GM18517 (cell line): ENCODE measurements around the gene CREB3L1.
A peak's percentile ranks its signal among the peaks of the same experiment; 100 is the strongest.

ENCODE experiments used
- ATAC-seq: cut with Tn5 transposase; IDR thresholded peaks from one replicate; pipeline ENCODE4 v1.9.1; 2021; ENCODE audit warnings: mild to moderate bottlenecking, moderate library complexity; ENCODE audit not compliant: unreplicated experiment

CREB3L1 gene

DNA sequence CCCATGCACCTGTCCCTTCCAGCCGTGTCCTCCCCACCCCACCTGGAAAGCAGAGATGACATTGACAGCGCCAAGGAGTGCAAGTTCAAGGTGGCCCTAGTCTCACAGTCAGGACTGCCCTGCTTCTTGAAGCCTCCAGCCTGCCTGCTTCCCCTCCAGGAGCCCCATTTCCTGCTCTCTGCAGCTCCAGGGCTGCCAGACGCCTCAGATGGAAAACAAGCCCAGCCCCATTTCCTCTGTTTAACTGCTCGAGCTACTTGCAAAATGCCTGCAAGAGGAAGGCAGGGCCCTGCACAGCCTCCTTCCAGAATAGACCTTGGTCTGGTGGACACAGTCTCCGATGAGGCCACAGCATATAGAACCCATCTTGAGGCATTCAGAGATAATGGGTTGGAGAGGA lies 64.8 kb downstream of the CREB3L1 start:
- ATAC-seq = no peak

DNA sequence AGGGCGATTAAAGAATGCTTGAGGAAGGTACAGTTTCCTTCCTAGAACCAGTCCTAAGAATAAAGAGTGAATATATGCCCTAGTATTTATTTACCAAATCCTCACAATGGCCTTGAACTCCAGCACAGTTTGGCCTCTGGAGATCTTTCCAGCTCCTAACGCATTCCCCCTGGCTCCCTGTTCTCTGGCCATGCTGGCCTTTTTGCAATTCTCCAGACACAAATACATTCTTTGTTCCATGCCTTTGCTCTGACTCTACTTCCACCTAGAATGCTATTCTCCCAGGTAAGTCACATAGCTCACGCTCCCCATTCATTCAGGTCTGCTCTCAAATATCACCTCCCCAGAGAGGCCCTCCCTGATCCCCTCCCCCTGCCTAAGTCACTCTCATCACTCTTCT lies 66.1 kb downstream of the CREB3L1 start:
- no peak for ATAC-seq

DNA sequence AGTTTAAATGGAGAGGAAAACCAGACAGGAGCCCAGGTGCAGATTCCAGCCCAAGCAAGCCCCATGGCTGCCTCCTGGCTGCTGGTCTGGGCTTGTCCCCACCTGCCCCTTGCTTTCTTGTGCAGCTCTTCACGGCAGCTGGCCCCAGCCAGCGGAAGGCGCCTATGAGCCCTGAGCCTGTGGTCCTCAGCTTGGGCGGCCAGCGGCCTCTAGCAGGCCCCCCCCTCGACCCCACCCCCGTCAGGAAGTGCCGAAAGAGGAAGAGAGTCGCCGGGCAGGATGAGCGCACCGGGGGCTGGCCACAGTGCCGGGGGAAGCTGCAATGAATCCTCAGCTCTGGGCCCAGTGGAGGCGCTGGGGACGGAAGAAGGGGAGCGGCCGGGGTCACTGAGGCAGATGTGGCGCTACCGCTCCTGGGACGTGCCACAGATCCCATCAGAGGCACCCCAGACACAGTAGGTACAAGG lies 67.7 kb downstream of the CREB3L1 start:
- ATAC-seq = no peak

DNA sequence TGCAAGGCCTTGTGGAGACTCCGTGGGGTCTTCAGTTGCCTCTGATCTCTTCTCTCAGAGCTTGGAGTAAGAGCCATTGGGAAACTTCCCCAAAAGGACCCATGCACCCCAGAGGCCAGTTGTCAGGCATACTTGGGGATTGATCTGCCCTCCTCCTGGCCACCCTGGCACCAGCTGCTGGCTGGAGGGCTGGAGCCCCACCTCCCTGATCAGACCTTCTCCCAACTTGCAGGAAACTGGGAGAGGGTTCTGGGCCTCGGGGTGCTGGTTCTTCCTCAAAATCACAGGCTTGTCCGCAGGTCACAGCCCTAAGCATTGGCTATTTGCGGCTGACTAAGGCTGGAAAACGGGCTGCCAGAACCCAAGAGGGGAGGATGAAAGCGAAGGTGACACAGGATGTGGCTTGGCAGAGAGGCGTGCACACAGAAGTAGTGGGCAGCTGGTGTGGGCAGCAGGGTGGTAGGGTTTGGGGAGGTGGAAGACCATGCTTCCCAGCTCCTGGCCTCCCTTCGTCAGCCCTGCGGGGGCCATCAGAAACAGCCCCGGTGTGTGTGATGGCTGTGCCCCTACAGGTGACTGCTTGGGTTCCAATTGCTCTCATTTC lies 68.5 kb downstream of the CREB3L1 start:
- ATAC-seq = no peak

DNA sequence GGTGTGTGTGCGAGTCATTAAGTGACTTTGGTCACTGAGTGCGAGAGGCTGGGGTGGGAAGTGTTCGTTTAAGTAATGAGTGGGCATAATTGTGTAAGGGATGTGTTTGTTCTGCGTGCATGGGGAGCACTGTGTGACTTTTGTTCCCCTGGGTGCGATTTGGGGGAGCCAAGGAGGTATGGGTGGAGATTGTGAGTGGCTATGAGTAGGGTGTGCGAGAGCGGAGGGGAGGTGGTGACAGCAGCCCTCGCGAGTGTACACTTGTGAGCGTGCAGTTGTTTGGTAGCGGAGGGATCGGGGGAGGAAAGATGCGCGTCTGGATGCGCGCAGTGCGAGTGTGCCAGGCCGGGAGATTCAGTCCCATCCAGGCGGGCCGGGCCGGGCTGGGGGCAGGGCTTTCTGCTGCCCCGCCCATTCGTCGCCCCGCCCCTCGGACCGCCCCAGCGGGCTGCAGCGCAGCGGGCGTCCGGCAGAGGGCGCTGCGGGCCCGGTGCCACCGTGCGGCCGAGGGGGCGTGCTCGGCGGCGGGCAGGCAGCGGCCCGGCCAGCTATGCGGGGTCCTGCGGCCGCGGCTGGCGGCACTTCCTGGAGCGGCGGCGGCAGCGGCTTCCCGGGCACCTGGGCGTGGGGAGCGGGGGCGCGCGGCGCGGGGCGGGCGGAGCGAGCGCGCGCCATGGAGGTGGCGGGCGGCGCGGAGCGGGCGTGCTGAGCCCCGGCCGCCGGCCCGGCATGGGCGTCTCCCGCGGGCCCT lies 69.6 kb downstream of the CREB3L1 start, which contains the start of gene DGKZ:
DGKZ (plus strand) TSS at position 578 of the 751 bp plus-strand sequence. CDS start 197 bp downstream, outside the sequence.
- ATAC-seq = peak; percentile 47

DNA sequence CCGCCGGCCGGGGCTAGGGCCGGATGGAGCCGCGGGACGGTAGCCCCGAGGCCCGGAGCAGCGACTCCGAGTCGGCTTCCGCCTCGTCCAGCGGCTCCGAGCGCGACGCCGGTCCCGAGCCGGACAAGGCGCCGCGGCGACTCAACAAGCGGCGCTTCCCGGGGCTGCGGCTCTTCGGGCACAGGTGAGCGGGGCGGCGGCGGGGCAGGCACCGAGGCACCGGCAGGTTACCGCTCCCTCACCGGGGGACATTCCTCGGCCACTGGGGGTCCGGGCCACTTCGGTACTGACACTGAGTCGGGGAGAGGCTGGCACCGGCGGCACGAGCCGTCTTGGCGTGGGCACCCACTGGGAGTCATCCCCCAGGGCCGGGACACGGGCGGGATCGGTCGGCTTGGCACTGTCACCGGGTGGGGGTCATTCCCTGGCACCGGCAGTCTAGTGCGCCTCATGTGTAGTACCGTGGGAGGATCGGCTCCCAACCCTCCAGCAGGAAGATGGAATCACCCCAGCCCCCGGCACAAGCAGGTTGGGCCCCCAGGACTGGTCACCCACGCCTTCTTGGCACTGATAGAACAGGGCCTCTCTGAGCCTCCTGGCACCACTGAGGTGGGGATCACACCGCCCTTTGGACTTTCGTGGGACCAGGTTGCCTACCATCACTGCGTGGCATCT lies 70.3 kb downstream of the CREB3L1 start:
- ATAC-seq = no peak

DNA sequence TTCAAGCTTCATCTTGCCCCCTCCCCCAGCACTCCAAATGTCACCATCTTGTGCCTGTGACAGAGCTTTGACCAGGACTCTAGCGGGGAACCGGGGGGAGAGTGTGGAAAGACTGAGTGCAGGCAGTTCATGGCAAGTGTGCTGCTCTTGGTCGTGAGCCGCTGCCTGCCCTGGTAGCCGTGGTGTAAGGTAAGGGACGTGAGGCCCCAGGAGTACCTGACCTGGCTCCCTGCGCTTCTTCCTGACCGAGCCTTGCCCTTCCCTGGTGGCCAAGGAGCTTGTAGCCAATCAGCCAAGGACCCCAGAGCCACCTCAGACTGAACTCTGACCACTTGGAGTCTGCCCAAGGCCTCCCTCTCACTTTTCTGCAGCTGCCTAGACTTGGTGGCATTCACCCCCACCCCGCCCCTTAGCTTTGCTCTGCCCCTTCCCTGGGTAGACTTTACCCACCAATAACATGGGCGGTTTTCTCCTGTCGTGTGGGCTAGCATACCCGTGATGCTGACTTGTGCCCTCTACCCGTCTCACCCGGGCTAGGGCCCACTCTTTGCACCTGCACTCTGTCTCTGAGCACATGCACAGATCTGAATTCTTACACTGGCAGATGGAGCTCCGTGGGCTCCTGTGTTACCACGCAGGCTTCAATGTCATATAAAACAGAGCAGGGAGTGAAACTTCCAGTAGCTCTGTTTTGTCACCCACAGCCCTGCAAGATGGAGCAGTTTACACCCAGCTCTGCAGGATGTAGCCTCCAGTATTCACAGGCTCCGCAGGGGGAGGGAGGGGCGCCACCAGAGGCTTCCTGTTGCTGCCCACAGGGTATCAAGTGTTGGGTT lies 71.3 kb downstream of the CREB3L1 start:
- no peak for ATAC-seq

DNA sequence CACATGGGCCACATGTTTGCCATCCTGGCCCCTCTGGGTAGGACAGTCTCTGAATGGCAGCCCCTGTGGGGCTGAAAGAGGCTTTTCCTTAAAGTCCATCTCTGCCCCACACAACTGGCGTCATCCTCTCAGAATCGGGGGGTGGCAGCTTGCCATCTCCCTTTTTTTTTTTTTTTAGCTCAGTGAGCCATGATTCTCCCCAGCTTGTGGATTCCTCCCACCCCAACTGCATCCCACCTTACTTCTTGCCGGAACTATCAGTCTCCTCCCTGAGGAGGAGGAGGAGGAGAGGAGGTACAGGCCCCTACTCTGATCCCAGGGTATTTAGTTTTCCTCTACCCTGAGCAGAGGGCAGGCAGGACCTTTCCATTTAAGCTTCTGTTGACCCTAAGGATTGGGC lies 73.2 kb downstream of the CREB3L1 start:
- no peak for ATAC-seq

DNA sequence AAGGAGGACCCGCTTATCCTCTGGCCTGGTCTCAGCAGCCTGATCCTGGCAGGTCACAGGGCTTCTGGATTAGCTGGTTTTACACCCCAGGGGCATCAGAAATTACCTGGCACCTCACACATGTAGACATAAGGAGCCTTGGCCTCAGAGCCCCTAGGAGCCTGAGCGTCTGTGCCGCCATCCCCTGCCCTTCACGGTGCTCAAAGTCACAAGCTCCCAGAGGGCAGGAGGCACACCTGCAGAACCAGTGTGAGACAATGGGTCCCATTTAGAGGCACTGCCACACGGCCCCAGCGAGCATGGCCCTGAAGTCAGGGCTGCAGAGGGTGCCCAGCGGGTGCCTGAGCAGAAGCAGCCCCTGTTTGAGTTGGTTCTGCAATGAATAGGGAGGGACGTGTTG lies 73.7 kb downstream of the CREB3L1 start:
- no peak for ATAC-seq

DNA sequence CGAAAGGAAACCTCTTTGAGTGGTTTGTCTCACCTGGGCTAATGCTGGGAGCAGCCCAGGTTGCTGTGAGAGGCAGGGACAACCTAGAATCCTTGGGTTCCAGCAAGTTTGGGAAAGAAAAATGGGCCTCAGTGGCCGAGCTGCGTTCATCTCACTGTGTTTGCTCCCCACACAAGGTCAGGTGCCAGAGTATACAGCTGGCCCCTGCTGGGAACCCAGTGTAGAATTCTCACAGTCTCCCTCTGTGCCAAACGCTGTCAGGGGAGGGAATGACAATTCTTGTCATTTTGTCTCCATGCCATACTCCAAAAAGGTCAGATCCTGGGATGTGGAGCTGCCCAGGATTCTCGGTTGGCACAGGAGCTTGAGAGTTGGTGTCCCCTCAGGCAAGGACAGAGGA lies 74.1 kb downstream of the CREB3L1 start:
- ATAC-seq = no peak

DNA sequence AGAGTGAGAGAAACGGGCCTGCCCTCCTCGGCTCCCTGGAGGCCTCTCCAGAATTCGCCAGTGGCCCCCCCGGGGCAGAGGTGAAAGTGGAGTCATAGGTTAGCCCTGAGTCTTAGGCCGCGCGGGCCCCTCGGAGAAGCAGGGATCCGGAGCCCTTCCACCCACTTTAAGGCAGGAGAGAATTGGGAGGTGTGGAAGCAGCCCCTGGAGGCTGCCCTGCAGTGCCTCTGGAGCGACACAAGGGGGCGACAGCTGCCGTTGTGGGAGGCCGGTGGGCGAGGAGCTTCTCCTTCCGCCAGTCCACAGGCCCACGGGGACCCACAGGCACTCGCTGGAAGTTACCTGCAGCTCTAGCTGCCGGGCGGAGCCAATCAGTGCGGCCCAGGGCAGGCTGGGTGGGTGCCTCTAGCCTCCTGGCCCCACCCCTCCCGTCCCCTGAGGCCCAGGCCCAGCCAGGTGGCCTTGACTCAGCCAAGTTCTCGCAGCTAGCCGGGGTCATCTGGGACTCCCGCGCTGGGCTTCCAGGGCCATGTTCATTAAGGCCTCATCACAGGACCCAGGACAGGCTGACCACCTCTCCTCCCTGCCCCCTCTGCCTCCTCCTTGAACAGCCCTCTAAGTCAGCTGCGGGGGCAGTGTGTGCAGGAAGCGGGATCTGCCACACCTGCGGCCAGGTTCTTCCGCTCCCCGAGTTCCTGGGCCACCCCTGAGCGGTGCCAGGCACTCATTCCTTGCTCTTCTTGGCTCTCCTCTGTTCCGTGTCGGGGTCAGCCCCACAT lies 74.8 kb downstream of the CREB3L1 start:
- no peak for ATAC-seq

DNA sequence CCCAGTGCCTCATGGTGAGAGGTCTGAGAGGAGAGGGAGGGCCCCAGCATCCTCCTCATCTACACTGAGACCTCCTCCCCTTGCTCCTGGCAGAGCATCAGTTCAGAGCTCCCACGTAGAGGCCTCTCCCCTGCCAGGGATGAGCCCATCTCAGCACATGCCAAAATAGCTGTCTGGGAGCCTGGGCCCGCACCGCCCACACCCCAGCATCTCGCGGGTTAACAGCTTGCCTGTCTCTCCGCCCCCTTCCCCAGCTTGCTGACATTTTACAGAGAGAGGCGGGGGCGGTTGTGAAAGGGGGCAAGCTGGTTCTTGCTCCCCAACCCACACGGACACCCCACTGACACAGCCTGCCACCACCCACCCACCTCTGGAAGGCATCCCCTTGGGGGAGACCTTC lies 76.2 kb downstream of the CREB3L1 start:
- no peak for ATAC-seq

DNA sequence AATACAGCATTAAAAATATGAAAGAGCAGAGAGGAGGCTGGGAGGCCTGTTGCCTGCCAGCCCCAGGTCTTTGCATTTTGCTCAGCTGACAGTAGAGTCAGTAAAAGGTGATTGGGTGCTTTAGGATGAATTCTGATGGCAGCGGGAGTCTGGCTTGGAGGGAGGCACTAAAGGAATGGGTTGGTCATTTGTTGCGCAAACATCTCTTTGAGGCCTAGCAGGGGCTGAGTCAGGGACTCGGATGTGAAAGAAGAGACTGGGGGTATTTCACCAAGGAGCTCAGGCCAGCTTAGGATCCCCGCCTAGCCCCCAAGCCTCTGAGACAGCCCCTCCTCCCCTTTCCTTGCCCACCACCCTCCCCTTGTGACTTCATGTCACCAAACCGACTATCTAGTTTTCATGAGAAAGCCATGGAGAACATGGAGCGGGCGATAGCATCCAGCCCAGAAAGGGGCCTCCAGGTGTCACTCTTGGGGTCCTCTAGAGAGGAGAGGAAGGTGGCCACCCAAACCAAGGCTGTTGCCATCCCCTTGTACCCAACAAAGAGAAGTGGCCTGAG lies 79.5 kb downstream of the CREB3L1 start:
- no peak for ATAC-seq

DNA sequence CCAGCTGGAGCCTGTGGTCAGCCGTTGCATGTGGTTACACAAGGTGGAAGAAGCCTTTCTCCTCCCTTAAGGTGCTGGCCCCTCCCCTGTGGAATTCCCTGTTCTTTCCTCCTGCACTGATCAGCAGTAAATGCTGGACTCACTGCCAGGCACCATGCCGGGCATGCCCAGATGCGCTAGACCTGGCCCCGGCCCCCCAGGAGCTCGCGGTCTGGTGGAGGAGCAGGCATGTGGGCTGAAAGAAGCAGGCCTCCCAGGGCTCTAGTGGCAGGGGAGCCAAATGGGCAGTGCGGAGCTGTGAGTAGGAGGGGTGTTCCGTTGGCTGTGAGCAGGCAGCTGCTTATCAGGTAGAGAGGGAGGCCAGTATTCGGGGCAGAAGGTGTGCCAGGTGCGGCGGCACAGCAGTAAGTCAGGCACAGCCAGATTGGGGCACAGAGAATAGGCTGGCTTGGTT lies 80.0 kb downstream of the CREB3L1 start:
- ATAC-seq = no peak

DNA sequence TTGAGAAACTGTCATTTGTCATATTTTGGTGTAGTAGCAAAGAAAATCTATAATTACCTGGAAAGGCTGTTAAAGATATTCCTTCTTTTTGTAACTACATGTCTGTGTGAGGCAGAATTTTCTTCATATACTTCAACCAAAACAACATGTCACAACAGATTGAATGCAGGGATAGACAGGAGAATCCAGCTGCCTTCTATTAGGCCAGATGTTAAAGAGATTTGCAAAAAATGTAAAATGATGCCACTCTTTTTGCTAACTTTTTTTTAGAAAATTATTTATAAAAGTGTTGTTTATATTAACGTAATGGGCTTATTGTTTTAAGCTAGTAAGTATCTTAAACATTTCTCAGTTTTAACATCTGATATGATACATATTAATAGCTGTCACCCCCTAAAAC lies 82.5 kb downstream of the CREB3L1 start:
- no peak for ATAC-seq

DNA sequence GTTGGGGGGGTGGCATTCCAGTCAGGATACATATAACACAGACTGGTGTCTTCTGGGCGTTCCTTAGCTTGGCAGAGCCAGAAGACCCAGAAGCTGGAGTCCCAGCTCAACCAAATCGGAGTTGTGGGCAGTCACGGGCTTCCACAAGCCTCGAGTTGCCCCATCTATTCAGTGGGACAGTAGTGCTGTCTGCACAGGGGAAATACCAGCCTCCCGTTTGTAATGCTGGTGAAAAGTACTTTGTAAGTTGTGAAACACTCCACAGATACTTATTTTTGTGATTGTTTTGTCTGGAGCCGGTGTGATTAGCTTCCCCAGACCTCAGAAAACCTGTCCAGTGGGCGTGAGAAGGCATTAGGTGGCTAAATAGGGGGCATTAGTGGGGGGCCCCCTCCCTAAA lies 83.4 kb downstream of the CREB3L1 start:
- peak; percentile 12 for ATAC-seq

DNA sequence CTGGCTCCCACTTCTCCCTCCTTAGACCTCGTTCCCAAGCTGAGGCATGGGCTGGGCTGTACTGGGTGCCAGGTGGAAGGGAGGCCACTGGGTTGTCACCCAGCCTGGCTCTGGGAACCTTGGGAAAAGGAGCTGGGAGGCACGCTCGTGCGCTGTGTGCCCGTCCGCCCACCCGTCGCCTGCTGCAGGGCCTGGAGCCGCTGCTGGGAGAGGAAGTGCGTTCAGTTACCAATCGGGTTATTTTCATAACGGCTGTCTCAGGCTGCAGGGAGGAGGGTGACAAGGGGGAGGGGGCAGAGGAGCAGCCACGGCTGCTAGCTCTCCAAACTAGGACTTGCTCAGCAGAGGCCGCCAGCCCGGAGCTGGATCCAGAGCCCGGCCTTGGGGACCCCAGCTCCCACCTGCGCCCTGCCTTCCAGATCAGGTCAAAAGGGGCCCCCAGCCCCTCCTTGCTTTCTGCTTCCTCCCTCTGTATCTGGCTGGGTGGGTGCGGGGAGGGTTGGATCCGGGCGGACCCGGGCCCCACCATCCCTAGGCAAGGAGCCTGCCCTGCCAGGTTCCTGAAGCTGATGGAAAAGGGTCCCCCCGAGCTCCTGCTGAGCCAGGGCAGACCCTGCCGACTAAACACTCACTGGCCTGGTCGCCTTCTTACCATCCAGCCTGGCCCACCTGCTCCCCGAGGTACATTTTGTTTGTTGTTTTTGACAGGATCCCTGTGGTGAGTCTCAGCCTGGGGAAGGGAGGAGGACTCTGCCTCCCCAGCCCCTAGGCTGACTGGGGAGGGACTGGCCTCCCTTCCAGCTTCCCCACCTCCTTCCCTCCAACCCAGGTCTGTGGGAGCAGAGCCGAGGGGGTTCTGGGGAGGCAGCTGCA lies 84.1 kb downstream of the CREB3L1 start:
- ATAC-seq = peak; percentile 77

DNA sequence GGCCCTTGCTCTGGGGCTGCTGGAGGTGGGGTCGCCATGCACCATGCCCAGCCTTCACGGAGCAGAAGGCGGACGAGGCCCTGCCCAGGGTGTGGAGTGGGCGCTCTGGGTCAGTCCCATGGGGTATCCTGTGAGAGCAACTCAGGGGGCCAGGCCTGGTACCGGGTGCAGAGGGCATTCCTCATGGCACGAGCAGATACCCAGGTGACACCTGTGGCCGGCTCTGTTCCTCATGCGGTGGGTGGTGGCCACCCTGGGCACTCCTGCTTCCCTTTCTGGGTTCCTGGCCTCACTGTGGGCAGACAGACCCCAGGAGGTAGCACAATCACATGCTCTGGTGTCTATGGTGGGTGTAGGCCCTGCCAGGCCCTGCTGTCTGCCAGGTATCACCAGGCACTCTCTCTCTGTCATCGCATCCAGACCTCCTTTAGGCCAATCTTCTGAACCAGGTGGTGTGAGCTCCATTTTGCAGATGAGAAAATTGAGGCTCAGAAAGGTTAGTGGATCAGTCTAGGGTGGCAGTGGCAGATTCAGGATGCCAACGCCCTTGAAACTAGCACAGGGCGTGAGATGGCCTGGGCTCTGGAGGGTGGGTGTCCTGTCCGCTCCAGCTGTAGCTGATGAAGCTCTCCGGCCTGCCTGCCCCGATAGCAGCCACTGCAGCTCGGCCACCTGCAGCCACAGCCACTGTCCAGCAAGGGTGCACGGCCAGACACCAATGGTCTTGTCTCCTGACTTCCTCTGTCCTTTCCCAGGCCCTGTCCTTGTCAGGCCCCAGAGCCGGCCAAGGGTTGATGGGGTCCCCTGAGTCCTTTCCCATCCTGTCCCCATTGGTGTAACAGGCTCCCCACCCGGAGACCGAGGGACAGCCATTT lies 84.9 kb downstream of the CREB3L1 start:
- ATAC-seq = no peak
